ENCODE data around the gene PAWR. TPM values are rescaled to one million over a fixed set of nuclear protein-coding genes. Genes with fewer than 3 reads are reported as not detected.

The PAWR gene
- total RNA-seq, 1 donor from 2014 or later = 52.1 TPM

GRCh38 chr12:79689477-79690141 lies 1.2 kb downstream of the PAWR start:
- DNase-seq (ENCODE audit: low read depth, low spot score) = peak; percentile 36
- no peaks in the 10 kb centered on the region for H3K9me3 Mint-ChIP-seq
- H3K27ac Mint-ChIP-seq (ENCODE audit: unreplicated experiment) = no peak overlapping the region
- H3K27me3 Mint-ChIP-seq (ENCODE audit: low read depth) = peaks cover 32% of the 10 kb centered on the region
- H3K36me3 Mint-ChIP-seq (ENCODE audit: low read depth) = no peaks in the 10 kb centered on the region
- peaks cover 34% of the 10 kb centered on the region for H3K4me1 Mint-ChIP-seq
- no peak for TF ChIP-seq CTCF (conservative IDR thresholded peaks at IDR 0.05)
- H3K4me3 Mint-ChIP-seq = peak overlapping the region; percentile 93

GRCh38 chr12:79689061-79689476 lies 1.7 kb downstream of the PAWR start:
- H3K4me1 Mint-ChIP-seq = peaks cover 34% of the 10 kb centered on the region
- H3K27me3 Mint-ChIP-seq (ENCODE audit: low read depth) = peaks cover 27% of the 10 kb centered on the region
- H3K27ac Mint-ChIP-seq (ENCODE audit: unreplicated experiment) = peak overlapping the region; percentile 50
- no peaks in the 10 kb centered on the region for H3K36me3 Mint-ChIP-seq (ENCODE audit: low read depth)
- no peak for TF ChIP-seq CTCF (conservative IDR thresholded peaks at IDR 0.05)
- H3K9me3 Mint-ChIP-seq = no peaks in the 10 kb centered on the region
- peak overlapping the region; percentile 93 for H3K4me3 Mint-ChIP-seq
- no peak for DNase-seq (ENCODE audit: low read depth, low spot score)

- TF ChIP-seq CTCF (conservative IDR thresholded peaks at IDR 0.05) = no peak
- Mint-ChIP-seq H3K27ac (ENCODE audit: unreplicated experiment) (peak overlapping the region; percentile 50), H3K27me3 (ENCODE audit: low read depth) (peaks cover 24% of the 10 kb centered on the region), H3K4me1 (peaks cover 34% of the 10 kb centered on the region), H3K4me3 (peak overlapping the region; percentile 93), H3K36me3 (ENCODE audit: low read depth) (no peaks in the 10 kb centered on the region), H3K9me3 (no peaks in the 10 kb centered on the region)
- DNase-seq (ENCODE audit: low read depth, low spot score) = no peak
These were observed 2.2 kb downstream of the PAWR start for GRCh38 chr12:79688376-79689060.

- H3K9me3 Mint-ChIP-seq = no peaks in the 10 kb centered on the region
- peaks cover 17% of the 10 kb centered on the region for H3K27me3 Mint-ChIP-seq (ENCODE audit: low read depth)
- TF ChIP-seq CTCF (conservative IDR thresholded peaks at IDR 0.05) = no peak
- peaks cover 34% of the 10 kb centered on the region for H3K4me1 Mint-ChIP-seq
- no peaks in the 10 kb centered on the region for H3K36me3 Mint-ChIP-seq (ENCODE audit: low read depth)
- H3K27ac Mint-ChIP-seq (ENCODE audit: unreplicated experiment) = no peak overlapping the region
- peak overlapping the region; percentile 93 for H3K4me3 Mint-ChIP-seq
- DNase-seq (ENCODE audit: low read depth, low spot score) = no peak
These were observed 3.0 kb downstream of the PAWR start for GRCh38 chr12:79687711-79688260.

- H3K4me1 Mint-ChIP-seq = peaks cover 24% of the 10 kb centered on the region
- H3K27me3 Mint-ChIP-seq (ENCODE audit: low read depth) = peaks cover under 1% of the 10 kb centered on the region
- no peak for DNase-seq (ENCODE audit: low read depth, low spot score)
- no peak for TF ChIP-seq CTCF (conservative IDR thresholded peaks at IDR 0.05)
- H3K4me3 Mint-ChIP-seq = no peak overlapping the region
- H3K9me3 Mint-ChIP-seq = no peaks in the 10 kb centered on the region
- no peaks in the 10 kb centered on the region for H3K36me3 Mint-ChIP-seq (ENCODE audit: low read depth)
- H3K27ac Mint-ChIP-seq (ENCODE audit: unreplicated experiment) = no peak overlapping the region
These were observed 4.6 kb downstream of the PAWR start for GRCh38 chr12:79686171-79686570.
